ENCODE measurements around the gene THAP7.
"Not testable (repeated sequence)": the region's sequence is repeated elsewhere in the genome, so short reads cannot be mapped to it uniquely, and the experiment has no call there.

THAP7 gene

DNA sequence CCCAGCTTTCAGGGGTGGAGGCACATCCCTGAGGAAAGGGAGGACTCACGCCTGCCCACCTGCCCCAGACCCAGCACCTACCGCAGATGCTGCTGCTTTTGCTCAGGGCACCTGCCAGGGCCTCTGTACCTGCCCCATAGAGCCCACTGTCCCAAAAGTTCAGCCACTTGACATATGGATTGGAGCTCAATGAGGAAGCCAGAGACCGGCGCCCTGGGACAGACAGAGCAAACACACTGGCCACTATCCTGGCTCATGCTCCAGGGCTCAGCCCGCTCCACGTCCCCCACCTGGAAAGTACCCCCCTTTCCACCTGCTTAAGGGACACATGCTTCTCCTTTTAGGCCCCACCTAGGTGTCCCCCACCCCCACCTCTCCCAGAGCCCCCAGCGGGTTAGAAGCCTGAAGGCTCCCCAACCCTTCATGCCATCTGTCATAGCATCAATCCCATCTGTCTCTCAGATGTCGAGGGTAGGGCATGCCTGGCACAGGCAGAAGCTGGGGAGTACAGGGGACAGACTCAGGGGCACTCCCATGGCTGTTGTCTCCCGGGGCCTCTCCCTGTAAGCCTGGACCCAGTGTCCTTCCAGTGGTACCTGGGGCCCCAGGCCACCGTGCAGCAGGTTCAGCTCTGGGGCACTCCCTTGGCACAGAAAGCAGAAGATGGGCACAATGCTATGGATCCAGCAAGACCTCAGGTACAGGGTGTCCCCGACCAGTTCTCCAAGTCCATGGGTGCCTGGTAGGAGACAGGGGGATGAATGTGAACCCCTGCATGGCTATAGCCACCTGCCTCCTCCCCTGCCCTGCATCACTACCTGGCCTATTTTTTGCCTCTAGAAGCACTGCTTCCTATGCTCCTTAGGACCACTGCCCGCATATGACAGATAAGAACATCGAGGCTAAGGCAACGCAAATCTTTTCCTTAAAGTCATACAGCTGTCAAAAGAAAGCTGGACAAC lies 10.8 kb upstream of the THAP7 start:
- DNase-seq (ENCODE audit: low spot score), result no peak

DNA sequence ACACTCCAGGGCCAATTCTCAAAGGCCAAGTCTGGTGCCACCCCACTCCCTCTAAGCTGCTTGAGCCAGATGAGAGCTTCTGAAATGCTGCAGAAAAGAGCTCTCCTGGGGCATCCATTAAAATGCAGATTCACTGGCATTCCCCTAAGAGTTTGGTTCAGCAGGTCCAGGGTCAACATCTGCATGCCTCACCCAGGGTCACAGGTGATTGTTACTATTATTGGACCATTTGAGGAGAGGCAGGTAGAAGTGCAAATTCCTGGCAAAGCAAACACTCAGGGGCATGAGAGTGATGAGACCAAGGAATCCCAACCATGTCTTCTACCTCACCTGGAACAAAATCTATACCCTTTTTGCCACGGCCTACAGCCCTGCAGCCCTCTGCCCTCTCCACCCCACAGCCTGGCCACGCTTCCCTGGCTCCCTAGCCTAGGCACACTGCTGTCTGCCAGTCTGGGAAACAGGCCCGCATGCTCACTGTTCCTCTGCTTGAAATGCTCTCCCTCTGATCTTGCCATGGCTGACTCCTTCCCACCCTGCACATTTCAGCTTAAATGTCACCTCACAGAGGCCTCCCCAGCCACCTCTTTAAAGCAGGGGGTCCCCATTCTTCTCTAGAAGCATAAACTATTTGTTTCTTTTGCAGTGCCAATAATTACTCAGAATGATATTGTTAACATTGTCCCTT lies 8.7 kb upstream of the THAP7 start:
- no peak for DNase-seq (ENCODE audit: low spot score)

DNA sequence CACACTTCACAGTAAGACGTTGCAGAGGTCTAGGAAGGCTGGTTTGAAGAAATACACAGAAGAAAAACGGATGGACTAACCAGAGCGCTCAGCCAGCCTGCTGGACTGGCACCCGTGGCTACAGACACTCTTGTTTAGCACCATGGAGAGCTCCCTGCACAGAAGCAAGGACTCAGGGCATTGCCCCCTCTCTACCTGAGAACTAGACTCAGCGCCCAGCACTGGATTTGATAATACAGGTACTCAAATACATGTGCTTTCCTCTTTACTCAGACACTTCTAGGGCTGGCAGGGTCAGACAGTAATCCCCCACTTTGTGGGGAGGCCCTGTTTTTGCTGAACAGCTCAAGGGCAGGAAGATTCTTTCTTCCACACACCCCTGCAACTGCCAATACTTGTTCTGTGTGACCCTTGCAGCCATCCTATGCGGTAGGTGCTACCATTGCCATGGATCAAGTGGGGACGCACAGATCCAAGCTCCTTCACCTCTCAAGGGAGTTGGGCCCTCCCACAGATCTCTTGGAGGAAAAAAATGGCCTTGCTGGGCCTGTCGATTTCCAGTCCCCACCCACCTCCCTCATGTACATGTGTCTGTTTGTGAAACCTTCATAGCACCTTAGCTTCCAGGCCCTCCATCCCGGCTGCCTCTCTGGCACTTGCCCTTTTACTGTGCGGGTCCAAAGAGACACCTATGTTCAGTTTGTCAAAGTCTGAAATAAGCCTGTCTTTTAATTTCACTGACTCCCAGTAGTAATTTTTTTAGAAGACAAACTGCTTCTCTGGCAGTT lies 7.9 kb upstream of the THAP7 start:
- DNase-seq (ENCODE audit: low spot score), result no peak

DNA sequence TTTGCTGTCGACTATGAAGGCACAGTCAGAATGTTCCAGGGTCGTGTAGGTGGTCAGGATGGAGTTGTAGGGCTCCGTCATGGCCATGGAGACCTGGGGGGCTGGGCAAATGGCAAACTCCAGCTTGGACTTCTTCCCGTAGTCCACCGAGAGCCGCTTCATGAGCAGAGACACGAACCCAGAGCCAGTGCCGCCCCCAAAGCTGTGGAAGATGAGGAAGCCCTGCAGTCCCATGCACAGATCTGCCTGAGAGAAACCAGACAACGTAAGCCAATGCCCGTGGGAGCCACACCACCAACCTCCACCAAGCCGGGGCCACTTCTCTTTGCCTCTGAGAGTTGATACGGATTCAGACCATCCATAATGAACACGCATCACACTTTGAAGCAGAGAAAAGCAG lies 7.3 kb upstream of the THAP7 start:
- not testable (repeated sequence) for DNase-seq (ENCODE audit: low spot score)

DNA sequence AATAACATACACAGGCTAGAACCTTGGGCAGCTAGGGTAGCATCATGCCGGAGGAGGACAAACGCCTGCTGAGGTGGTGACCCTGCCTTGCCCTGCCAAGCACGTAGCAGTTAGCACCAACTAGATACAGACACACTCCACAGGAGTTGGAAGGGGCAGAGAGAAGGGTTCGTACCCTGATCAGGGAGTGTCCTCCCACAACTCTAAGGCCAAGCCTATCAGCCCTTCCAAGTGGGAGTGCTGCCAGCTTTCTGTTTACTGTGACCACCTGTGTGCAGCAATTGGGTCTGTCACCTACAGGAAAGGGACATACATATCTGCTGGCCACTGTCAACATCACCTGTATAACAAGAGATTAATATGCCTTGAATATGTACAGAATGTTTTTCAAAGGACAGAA lies 1.9 kb upstream of the THAP7 start:
- DNase-seq (ENCODE audit: low spot score), result no peak

DNA sequence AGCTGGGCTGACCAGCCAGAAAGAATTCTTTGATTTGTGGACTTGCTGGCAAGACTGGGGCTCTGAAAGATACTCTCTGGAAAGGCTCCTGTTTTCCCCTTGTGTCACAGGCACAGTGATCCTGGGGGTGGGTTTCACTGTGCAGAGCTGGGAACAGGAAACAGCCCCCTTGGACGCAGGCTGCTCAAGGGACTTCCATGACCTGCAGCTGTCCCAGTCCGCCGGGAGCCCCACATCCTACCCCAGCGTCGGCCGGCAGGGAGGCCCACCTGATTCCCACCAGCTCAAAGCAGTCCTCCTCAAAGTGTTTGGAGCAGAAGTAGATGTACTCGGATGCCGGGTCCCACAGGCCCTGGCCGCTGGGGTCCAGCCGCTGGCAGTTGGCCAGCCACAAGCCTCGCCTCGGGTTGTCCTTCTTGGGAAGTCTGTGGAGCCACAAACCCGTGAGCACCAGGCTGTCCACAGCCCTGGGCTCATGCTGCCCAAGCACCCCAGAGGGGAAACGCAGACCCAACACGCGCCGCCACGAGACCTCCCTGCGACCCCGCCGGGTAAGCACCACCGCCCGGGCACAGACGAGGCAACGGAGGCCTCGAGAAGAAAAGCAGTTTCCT lies 824 bp downstream of the THAP7 start:
- DNase-seq (ENCODE audit: low spot score), result no peak

DNA sequence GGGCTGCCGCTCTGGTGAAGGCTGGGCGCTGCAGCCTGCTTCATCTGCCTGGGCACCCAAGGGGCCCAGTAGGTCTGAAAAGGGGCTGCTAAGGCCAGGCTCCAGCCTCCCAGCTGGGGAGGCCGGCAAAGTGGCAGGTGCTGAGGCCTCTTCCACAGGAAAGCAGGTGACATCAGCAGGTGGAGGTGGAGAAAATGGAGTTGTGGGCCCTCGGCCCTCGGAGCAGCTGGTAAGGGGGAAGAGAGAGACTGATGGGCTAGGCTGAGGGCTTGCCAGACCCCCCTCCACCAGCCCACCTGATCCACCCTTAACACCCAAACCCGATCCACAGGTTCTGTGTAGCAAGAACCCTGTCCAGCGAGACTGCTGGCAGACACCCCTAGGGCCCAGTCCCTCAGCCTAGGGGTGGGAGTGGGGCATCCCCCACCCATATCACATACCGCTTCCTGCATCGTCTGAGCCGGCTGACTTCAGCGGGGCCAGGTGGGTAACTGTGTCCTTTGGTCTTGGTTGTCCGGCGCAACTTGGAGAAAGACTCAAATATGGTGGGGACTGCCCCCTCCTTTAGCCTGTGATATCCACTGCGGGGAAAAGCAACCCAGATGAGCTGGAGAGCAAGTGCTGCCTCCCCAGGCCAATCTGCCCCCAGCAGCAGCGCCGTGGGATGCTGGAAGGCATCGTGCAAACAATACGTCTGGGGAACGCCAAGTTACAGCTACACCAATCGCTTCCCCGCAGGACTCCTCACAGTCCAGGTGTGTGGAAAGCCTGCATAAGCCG lies 1.5 kb downstream of the THAP7 start:
- no peak for DNase-seq (ENCODE audit: low spot score)

DNA sequence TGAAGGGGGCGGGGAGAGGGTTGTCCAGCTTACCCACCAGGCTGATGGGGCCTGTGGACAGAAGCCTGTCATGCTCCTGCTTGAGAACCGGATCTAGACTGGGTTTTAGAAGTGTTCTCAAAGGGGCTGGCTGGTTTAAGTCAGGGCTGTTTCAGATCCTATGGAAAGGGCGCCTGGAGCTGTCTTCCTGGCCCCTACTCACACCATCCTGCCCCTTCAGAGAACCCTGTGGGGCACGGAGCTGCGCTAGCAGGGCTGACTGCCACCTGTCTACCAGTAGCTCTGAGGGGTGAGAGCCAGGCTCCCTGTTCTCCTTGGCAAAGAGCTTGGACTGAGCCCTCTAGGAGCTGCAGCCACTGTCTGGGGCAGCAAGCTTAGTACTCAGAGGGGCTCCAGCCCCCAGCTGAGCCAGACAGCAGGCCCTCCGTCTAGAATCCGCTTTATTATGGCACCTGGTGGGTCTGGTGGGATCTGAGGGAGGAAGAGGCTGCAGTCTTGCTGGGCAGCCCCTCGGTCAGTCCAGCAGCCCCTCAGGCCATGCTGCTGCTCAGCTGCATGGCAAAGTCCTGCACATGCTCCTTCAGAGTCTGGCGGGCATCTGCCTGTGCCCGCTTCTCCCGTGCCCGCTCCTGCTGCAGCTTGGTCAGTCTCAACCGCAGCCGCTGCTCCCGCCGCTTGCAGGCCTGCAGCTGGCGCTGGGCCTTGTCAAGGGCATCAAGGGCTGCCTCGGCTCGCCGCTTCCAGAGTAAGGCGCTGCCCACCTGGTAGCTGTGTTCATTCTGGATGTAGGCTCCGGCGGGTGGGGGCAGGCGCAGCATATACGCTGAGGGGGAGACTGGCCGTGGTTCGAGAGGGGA lies 2.3 kb downstream of the THAP7 start:
- DNase-seq (ENCODE audit: low spot score), result no peak

DNA sequence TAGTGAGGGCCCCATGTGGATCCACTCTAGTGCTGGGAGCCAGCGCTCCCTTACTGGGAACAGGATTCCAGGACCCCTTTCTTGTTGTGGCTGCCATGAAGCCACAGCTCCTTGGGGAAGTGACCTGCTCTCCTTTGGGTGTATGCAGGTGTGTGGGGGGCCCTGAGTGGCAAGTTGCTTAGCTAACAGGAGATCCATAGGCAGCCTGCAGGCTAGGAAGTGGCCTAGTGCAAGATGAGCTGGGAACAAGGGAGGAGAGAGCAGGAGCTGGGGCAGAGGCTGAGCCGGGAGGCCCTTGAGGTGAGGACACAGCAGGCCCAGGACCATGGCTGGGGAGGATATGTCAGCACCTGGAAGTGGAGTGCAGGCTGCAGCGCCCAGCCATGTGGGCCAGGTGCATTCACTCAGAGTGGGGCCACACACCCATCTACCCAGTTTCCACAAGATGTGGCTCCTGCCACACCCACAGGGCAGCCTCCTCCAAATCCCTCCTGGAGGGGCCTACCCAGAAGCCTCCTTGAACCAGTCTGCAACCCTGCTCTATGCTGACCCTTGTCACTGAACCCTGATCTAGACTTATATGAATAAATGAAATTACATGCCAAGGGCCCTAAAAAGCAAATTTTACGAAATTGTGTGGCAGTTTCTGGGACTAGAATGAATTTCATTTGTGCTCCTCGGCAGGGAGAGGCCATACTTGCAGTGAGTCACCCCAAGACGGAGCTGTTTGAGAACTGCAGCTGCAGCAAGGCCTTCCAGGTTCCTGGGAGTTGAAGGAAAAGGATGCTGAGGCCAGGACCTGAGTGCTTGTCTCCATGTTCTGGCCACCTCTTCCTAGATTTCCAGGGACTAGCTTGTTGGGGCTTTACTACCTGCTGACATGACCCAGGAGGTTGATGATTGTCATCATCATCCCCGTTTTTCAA lies 3.2 kb downstream of the THAP7 start:
- no peak for DNase-seq (ENCODE audit: low spot score)

DNA sequence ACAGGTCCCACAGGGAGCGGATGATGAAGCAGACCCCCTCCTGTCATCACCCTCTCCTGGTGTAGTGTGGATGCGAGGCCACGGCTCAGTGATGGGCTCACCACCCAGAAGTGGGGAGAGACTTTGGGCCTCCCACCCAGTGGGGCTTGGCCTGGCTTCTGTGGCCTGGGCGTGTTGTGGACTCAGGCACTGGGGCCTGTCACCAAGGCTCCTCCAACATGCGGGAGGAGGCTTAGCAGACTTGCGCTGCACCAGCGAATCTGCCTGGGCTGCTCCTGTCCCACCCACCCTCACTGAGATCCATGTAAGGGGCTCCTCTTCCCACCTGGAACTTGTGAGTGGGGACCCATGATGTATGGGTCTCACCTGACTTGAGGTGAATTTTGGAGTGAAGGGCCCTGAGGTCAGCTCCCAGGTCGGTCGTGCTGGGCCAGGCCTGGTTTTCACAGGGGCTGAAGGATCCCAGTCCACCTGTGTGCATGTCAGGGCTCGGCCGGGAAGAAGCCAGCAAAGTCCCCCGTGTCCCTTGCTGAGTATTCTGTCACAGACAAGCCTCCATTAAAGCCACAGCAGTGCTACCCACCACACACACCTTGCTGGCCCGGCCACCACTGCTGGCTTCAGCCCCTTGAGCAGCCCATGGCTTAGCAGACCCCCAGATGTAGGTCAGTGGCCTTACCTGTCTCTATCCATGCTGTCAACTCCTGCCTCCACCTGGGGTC lies 4.2 kb downstream of the THAP7 start:
- no peak for DNase-seq (ENCODE audit: low spot score)

DNA sequence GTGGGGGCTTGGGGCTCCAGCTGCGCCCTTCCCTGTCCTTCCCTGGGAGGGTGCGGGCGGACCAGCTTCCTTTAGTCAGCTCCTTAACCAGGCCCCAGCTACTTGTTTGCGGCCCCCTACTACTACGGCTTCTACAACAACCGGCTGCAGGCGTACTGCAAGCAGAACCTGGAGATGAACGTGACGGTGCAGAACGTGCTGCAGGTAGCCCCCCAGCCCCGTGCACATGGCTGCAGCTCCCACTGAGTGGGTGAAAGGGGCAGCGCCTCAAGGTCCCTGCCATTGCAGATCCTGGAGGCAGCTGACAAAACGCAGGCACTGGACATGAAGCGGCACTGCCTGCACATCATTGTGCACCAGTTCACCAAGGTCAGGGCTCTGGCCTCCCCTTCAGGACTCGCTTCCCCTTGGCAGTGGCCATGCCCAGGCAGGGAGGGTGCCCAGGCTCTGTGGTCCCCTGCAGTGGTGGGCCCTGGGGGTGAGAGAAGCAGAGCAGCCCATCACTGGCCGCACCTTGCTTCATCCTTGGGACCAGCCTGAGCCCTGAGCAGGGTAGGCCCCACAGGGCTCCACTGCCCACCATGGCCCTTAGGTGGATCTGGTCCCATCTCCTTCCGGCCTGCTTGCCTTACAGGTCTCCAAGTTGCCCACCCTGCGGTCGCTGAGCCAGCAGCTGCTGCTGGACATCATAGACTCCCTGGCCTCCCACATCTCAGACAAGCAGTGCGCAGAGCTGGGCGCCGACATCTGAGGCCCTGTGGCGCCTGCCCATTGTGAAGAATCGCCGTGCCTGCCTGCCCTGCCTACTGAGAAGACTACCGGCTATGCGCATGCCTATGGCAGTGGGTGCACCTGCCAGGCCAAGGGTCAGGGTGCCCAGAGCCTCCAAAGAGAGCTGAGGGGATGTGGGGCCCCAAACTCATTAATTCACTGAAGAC lies 5.1 kb downstream of the THAP7 start:
- no peak for DNase-seq (ENCODE audit: low spot score)

DNA sequence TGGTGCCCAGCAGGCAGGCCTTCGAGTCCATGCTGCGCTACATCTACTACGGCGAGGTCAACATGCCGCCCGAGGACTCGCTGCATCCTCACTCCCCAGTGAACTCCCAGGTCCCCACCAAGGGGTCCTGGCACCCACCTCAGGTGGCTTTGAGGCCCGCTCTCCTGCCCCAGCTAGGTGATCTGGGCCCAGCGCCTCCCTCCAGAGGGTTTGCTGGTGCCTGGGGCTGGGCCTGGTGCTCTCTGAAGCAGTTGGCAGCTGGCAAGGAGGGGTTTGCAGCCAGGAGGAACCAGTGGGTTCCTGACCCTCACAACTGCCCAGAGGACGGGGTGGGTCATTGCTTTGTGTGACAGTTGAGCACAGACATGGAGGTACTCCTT lies 5.9 kb downstream of the THAP7 start:
- DNase-seq (ENCODE audit: low spot score), result no peak

DNA sequence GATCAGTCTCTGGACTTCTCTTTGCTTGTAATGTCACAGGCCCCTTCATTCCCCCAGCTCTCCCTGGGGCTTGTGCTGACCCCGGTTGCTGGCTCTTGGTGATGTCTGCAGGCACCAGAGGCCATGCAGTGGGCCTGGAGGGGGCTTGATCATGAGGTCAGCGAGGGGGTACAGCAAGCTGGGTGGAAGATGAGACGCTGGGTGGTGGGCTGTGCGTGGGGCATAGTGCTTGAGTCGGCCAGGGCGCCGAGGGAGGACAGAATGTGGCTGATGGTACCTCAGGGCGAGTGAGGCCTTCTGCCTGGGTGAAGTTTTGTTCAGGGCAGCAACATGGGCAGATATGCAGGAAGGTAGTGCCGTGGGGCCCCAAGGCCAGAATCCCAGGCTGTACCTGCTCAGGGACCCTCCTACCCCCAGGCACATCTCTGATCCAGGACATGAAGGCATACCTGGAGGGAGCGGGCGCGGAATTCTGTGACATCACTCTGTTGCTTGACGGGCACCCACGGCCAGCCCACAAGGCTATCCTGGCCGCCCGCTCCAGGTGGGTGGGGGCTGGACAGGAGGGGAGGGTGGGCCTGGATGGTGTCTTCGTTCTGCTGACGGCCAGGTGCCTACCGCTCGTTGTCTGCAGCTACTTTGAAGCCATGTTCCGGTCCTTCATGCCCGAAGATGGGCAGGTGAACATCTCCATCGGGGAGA lies 6.4 kb downstream of the THAP7 start:
- no peak for DNase-seq (ENCODE audit: low spot score)

DNA sequence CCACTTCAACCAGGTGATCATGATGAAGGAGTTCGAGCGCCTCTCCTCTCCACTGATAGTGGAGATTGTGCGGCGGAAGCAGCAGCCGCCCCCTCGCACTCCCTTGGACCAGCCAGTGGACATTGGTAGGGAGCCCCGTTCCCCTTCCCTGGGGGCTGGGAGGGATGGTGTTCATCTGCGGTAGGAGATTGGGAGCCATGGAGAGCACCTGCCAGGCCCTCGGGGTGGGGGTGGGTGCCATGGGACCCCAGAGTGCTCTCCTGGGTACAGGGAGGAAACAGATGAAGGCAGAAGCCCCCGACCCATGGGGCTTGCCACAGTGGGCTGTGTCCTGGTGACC lies 7.0 kb downstream of the THAP7 start:
- no peak for DNase-seq (ENCODE audit: low spot score)

DNA sequence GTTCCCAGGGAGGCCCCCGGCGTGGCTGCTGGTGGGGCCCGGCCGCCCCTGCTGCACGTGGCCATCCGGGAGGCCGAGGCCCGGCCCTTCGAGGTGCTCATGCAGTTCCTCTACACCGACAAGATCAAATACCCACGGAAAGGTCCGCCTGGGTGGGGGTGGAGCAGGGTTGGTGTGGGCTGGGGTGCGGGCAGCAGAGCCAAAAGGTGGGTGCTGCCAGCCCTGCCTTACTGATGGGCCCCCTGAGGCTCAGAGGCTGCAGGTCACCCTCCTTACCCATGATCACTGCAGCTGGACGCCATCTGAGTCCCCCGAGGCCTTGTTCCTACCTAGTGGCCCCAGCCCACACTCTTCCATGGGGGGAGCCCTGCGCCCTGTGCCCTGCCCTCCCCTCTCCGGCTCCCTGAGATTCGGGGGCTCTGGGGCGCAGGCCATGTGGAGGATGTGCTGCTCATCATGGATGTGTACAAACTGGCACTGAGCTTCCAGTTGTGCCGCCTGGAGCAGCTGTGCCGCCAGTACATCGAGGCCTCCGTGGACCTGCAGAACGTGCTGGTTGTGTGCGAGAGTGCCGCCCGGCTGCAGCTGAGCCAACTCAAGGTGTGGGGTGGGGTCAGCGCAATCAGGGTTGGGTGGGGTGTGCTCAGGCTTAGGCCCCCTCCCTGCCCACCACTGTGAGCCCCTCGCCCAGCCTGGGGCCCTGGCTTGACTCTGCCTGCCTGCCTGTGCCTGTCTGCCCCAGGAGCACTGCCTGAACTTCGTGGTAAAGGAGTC lies 7.6 kb downstream of the THAP7 start:
- DNase-seq (ENCODE audit: low spot score), result no peak

Measured in SW480 (cell line).